ENCODE results near the gene CTIF. TPM values are rescaled to one million over a fixed set of nuclear protein-coding genes. Genes with fewer than 3 reads are reported as not detected.

Gene CTIF
- total RNA-seq, 2 experiments from 2014 or later, result 3.2 to 3.5 TPM

GRCh38 chr18:48667276-48668254 lies 128.7 kb downstream of the CTIF start:
- ATAC-seq (no peak), DNase-seq (no peak)
- Mint-ChIP-seq H3K27me3 (peaks cover 3% of the 10 kb centered on the region), H3K36me3 (ENCODE audit: low read depth) (peaks cover 4% of the 10 kb centered on the region), H3K4me3 (no peak overlapping the region), H3K27ac (no peak overlapping the region), H3K9me3 (peaks cover 12% of the 10 kb centered on the region), H3K4me1 (ENCODE audit: low read depth) (no peaks in the 10 kb centered on the region)
- intact Hi-C loops (cut with micrococcal nuclease), result no loop called here
- ChIA-PET CTCF (interaction anchor here (2.4 kb wide), 1 partner anchor 192 kb away, joined by 8 read pairs; no protein-coding TSS in a partner anchor), POLR2A (no interaction called here)
- TF ChIP-seq CTCF (IDR thresholded peaks at IDR 0.05), result no peak

GRCh38 chr18:48668466-48669179 lies 129.8 kb downstream of the CTIF start:
- DNase-seq, result no peak
- no peak overlapping the region for H3K4me3 Mint-ChIP-seq
- CTCF ChIA-PET, result no interaction called here
- TF ChIP-seq CTCF (IDR thresholded peaks at IDR 0.05), result no peak
- intact Hi-C loops (cut with micrococcal nuclease), result no loop called here
- no peak for ATAC-seq
- H3K27ac Mint-ChIP-seq, result no peak overlapping the region
- no peaks in the 10 kb centered on the region for H3K4me1 Mint-ChIP-seq (ENCODE audit: low read depth)
- POLR2A ChIA-PET, result no interaction called here
- H3K36me3 Mint-ChIP-seq (ENCODE audit: low read depth), result peaks cover 4% of the 10 kb centered on the region
- H3K27me3 Mint-ChIP-seq, result no peaks in the 10 kb centered on the region
- H3K9me3 Mint-ChIP-seq, result peaks cover 12% of the 10 kb centered on the region

GRCh38 chr18:48669180-48669675 lies 130.4 kb downstream of the CTIF start:
- ChIA-PET POLR2A (no interaction called here), CTCF (no interaction called here)
- Mint-ChIP-seq H3K4me1 (ENCODE audit: low read depth) (no peaks in the 10 kb centered on the region), H3K9me3 (peaks cover 12% of the 10 kb centered on the region), H3K4me3 (no peak overlapping the region), H3K27me3 (no peaks in the 10 kb centered on the region), H3K27ac (no peak overlapping the region), H3K36me3 (ENCODE audit: low read depth) (peaks cover 4% of the 10 kb centered on the region)
- no peak for ATAC-seq
- TF ChIP-seq CTCF (IDR thresholded peaks at IDR 0.05), result no peak
- no peak for DNase-seq
- intact Hi-C loops (cut with micrococcal nuclease), result no loop called here

GRCh38 chr18:48669991-48670750 lies 131.3 kb downstream of the CTIF start:
- Mint-ChIP-seq H3K27ac (no peak overlapping the region), H3K27me3 (no peaks in the 10 kb centered on the region), H3K4me1 (ENCODE audit: low read depth) (no peaks in the 10 kb centered on the region), H3K9me3 (peaks cover 12% of the 10 kb centered on the region), H3K4me3 (no peak overlapping the region), H3K36me3 (ENCODE audit: low read depth) (peaks cover 4% of the 10 kb centered on the region)
- intact Hi-C loops (cut with micrococcal nuclease), result loop anchor here (10.0 kb wide), 4 partner anchors 375 to 775 kb away; no protein-coding TSS in a partner anchor
- ChIA-PET POLR2A (interaction anchor here (0.6 kb wide), 1 partner anchor 96 kb away, joined by 3 read pairs; no protein-coding TSS in a partner anchor), CTCF (no interaction called here)
- no peak for TF ChIP-seq CTCF (IDR thresholded peaks at IDR 0.05)
- DNase-seq (no peak), ATAC-seq (no peak)
